K562 (cell line): Measurements from ENCODE around the gene NAPA. TPM values are rescaled to one million over a fixed set of nuclear protein-coding genes. Genes with fewer than 3 reads are reported as not detected.

Experiments used
- CBFB ChIP-seq: sonication (generic); formaldehyde crosslinking; IDR thresholded peaks from 2 replicates; pipeline ENCODE4 v1.4.0; 2020; ENCODE audit warnings: mild to moderate bottlenecking, missing genetic modification reagents
- CCNT2 ChIP-seq: IDR thresholded peaks from 2 replicates; pipeline ENCODE4 v1.6.1; 2011; ENCODE audit warnings: borderline replicate concordance, low read depth, mild to moderate bottlenecking, moderate library complexity, mixed read lengths, low read length; ENCODE audit not compliant: insufficient read length; ENCODE audit errors: extremely low read depth
- CEBPB ChIP-seq: fragments of 450-650 bp; IDR thresholded peaks from 2 replicates; pipeline ENCODE4 v1.6.1; 2016; ENCODE audit warnings: missing genetic modification characterization, missing compliant biosample characterization
- FIP1L1 ChIP-seq: fragments of 200-400 bp; formaldehyde crosslinking; IDR thresholded peaks from 2 replicates; pipeline ENCODE4 v1.6.1; 2018; ENCODE audit warnings: mild to moderate bottlenecking, low read depth, low read length; ENCODE audit not compliant: poor library complexity, severe bottlenecking
- HDAC1 ChIP-seq, 2 experiments: fragments of 450-650 bp; IDR thresholded peaks; 2 replicates each; pipeline ENCODE4 v1.6.1; 2016 to 2017; ENCODE audit warnings: inconsistent platforms in 1 of 2, mild to moderate bottlenecking in 1 of 2, moderate library complexity in 1 of 2
- JUNB ChIP-seq: fragments of 450-650 bp; formaldehyde crosslinking; conservative IDR thresholded peaks from 2 replicates; pipeline ENCODE4 v1.4.0; 2020; ENCODE audit warnings: mild to moderate bottlenecking
- KDM2B ChIP-seq: fragments of 250-450 bp; sonication (Bioruptor Pico); IDR thresholded peaks from 2 replicates; pipeline ENCODE4 v1.8.0; 2021; ENCODE audit warnings: mild to moderate bottlenecking, moderate library complexity
- MAZ ChIP-seq, 2 experiments: fragments of 450-650 bp in 1 of 2; sonication (generic) in 1 of 2; formaldehyde crosslinking; IDR thresholded peaks in 1 of 2; conservative IDR thresholded peaks in 1 of 2; 2 replicates each; pipeline versions ENCODE4 v1.4.0 to v1.5.0; 2020; ENCODE audit warnings: mild to moderate bottlenecking in 1 of 2, missing genetic modification reagents in 1 of 2
- MLX ChIP-seq, 2 experiments: fragments of 450-650 bp in 1 of 2; sonication (generic) in 1 of 2; formaldehyde crosslinking; conservative IDR thresholded peaks; 2 replicates each; pipeline versions ENCODE4 v1.4.0 to v1.8.1; 2020 to 2022; ENCODE audit warnings: mild to moderate bottlenecking in 1 of 2, missing genetic modification reagents in 1 of 2
- MXD1 ChIP-seq: fragments of 250-450 bp; sonication (Bioruptor Pico); IDR thresholded peaks from 2 replicates; pipeline ENCODE4 v1.8.0; 2021; ENCODE audit warnings: borderline replicate concordance, mild to moderate bottlenecking, moderate library complexity; ENCODE audit not compliant: poor library complexity, severe bottlenecking
- MXI1 ChIP-seq: IDR thresholded peaks from 2 replicates; pipeline ENCODE4 v1.6.1; 2011; ENCODE audit warnings: low read depth, mild to moderate bottlenecking, improper control_type of control experiment, low read length
- MYC ChIP-seq, 2 experiments: fragments of 250-450 bp in 1 of 2; sonication (Bioruptor Pico) in 1 of 2; IDR thresholded peaks; 2 replicates each; pipeline versions ENCODE4 v1.5.1 to v1.6.1; 2012 to 2021; ENCODE audit warnings: low read depth in 2 of 2, borderline replicate concordance in 1 of 2, improper control_type of control experiment in 1 of 2, low read length in 1 of 2, mild to moderate bottlenecking in 1 of 2, moderate library complexity in 1 of 2
- NKRF ChIP-seq: fragments of 450-650 bp; IDR thresholded peaks from 2 replicates; pipeline ENCODE4 v1.6.1; 2016; ENCODE audit warnings: borderline replicate concordance
- PCBP1 ChIP-seq: fragments of 200-400 bp; formaldehyde crosslinking; IDR thresholded peaks from 2 replicates; pipeline ENCODE4 v1.6.1; 2018; ENCODE audit warnings: mild to moderate bottlenecking, low read depth, low read length; ENCODE audit not compliant: poor library complexity, severe bottlenecking
- PHF8 ChIP-seq: fragments of 200-600 bp; sonication (generic); IDR thresholded peaks from 2 replicates; pipeline ENCODE4 v1.6.1; 2012; ENCODE audit warnings: mixed run types, mild to moderate bottlenecking, inconsistent platforms, low read length, moderate library complexity, borderline replicate concordance
- PRDM10 ChIP-seq: fragments of 450-650 bp; IDR thresholded peaks from 2 replicates; pipeline ENCODE4 v1.6.1; 2018; ENCODE audit not compliant: partially characterized antibody
- SMARCE1 ChIP-seq: fragments of 450-650 bp; IDR thresholded peaks from 2 replicates; pipeline ENCODE4 v1.7.1; 2016; ENCODE audit warnings: mild to moderate bottlenecking
- SP1 ChIP-seq: sonication (generic); formaldehyde crosslinking; IDR thresholded peaks from 2 replicates; pipeline ENCODE4 v1.8.1; 2022; ENCODE audit warnings: mild to moderate bottlenecking, missing genetic modification reagents
- ZNF75A ChIP-seq: fragments of 450-650 bp; formaldehyde crosslinking; IDR thresholded peaks from 2 replicates; pipeline ENCODE4 v1.4.0; 2020; ENCODE audit warnings: mild to moderate bottlenecking
- polyA plus RNA-seq, 8 experiments: library from polyadenylated mRNA; depleted of rRNA in 4 of 8; stranded (reverse) in 5 of 8; unstranded in 3 of 8; fragments of >200 nt; fragmentation: Nextera tagmentation in 2 of 8; fragmentation: Illumina TruSeq in 1 of 8; extraction: Ambion mirVana in 2 of 8; extraction: Trizol in 1 of 8; gene quantifications; 2 replicates each; pipeline versions ENCODE4 v1.2.1 to v1.2.3, GENCODE V29; 2011 to 2014; ENCODE audit warnings: inconsistent platforms in 1 of 8, missing spikeins in 1 of 8
- total RNA-seq, 7 experiments: library from RNA; depleted of rRNA in 6 of 7; stranded (reverse); fragments of >200 nt in 6 of 7; fragmentation: Illumina TruSeq in 2 of 7; extraction: Trizol in 2 of 7; gene quantifications; 2 replicates each; pipeline versions ENCODE4 v1.2.1 to v1.2.3, GENCODE V29; 2011 to 2021; ENCODE audit warnings: low replicate concordance in 1 of 7

NAPA gene
- total and polyA plus RNA-seq, 9 of the 15 experiments (the other 6 are each of a cell fraction or from before 2014, with no cell fraction given) = 5.4 to 98.6 (median 77.5) TPM

GRCh38 chr19:47479701-47480503, 35.0 kb downstream of the NAPA start (continued):
- peak in 1 of 2 experiments; percentile 84; a peak in 2 of 4 replicates for TF ChIP-seq HDAC1 (IDR thresholded peaks at IDR 0.05)
- peak; percentile 35 to 46; a peak in 2 of 4 replicates for TF ChIP-seq MAZ (CRISPR knock-in tag; conservative IDR thresholded peaks at IDR 0.05 in 1 of 2, IDR thresholded peaks at IDR 0.05 in 1 of 2)
- TF ChIP-seq MXI1 = peak; percentile 62; the same call in 1 of the 2 replicates
- peak; percentile 19 for TF ChIP-seq PRDM10
- no peak for TF ChIP-seq ZNF75A (CRISPR knock-in tag)
- TF ChIP-seq MXD1 (CRISPR knock-in tag) = peak; percentile 9
- TF ChIP-seq CBFB (CRISPR knock-in tag) = no peak
- peak; percentile 48 for TF ChIP-seq SP1 (CRISPR knock-in tag)
- no peak for TF ChIP-seq FIP1L1
- TF ChIP-seq CEBPB = no peak
- no peak for TF ChIP-seq SMARCE1
- TF ChIP-seq PHF8 = peak; percentile 15; the same call in 1 of the 2 replicates
- TF ChIP-seq JUNB (CRISPR knock-in tag) = no peak
- peak; percentile 52 for TF ChIP-seq PCBP1
- TF ChIP-seq MLX (CRISPR knock-in tag; conservative IDR thresholded peaks at IDR 0.05) = no peak
- TF ChIP-seq NKRF = peak; percentile 80; the same call in 1 of the 2 replicates
- TF ChIP-seq CCNT2 = peak; percentile 45
- peak; percentile 61 for TF ChIP-seq MYC (IDR thresholded peaks at IDR 0.05; ENCODE audit: low read depth, low read length)
- TF ChIP-seq MYC (CRISPR knock-in tag; IDR thresholded peaks at IDR 0.05; ENCODE audit: borderline replicate concordance, low read depth) = no peak
- TF ChIP-seq KDM2B (CRISPR knock-in tag) = no peak
